Measurements from ENCODE around the gene MEIS3.

MEIS3 gene

GRCh38 chr19:47419030-47419783 lies at the start of gene MEIS3:
Gene MEIS3, minus strand, starts transcription at chr19:47419527. Its CDS starts 446 bp downstream, at chr19:47419081.
- DNase-seq, result no peak

- DNase-seq, result no peak
Measured at GRCh38 chr19:47467914-47468313, 48.6 kb upstream of the MEIS3 start.

- DNase-seq, result no peak
Measured at GRCh38 chr19:47465957-47466356, 46.6 kb upstream of the MEIS3 start.

GRCh38 chr19:47464675-47465419 lies 45.5 kb upstream of the MEIS3 start:
- DNase-seq, result no peak

- DNase-seq, result no peak
Measured at GRCh38 chr19:47461876-47462275, 42.5 kb upstream of the MEIS3 start.

DNA sequence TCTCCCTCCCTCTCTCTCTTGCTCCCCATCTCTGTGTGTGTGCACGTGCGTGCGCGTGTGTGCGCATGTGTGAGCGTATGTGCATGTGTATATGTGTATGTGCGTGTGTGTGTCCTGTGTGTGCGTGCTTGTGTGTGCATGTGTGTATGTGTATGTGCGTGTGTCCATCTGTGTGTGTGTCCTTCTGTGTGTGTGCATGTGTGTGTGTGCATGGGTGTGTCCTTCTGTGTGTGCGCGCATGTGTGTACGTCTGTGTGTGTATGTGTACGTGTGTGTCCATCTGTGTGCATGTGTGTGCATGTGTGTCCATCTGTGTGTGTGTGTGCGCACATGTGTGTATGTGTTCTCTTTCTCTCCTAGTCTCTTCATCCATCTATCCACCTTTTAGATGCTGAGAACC lies 40.1 kb upstream of the MEIS3 start:
- DNase-seq, result no peak

GRCh38 chr19:47458672-47459071 lies 39.3 kb upstream of the MEIS3 start:
- no peak for DNase-seq

DNA sequence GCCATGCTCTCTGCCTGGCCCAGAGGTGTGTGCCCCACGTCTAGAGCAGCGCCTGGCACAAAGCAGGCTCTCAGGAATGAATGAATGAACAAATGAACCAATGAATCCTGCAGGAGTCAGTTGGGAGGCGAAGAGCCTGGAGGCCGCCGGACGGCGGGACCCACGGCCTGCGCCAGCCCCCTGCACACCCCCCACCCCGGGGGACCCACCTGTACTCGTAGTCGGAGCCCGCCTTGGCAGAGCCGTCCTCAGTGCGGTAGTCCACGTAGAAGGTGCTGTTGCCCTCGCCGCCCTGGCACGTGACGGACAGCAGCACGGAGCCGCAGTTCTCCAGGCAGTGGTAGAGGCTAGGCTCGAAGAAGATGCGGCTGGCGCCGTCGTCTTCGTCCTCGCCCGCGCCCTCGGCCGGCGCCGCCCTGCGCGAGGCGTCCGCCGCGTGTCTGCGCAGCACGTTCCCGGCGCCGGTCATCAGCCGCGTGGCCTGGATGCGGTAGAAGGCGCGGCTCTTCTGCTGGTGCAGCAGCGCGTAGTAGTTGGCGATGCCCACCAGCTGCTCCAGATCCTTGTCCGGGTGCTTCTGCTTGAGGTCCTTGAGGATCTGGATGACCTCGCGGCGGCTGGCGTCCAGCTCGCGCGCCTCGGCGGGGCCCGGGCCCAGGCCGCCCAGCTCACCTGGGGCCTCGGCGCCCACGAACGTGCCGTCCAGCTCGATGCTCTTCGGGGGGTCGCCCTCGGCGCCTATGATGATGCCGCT lies 37.6 kb upstream of the MEIS3 start:
- DNase-seq, result no peak

DNA sequence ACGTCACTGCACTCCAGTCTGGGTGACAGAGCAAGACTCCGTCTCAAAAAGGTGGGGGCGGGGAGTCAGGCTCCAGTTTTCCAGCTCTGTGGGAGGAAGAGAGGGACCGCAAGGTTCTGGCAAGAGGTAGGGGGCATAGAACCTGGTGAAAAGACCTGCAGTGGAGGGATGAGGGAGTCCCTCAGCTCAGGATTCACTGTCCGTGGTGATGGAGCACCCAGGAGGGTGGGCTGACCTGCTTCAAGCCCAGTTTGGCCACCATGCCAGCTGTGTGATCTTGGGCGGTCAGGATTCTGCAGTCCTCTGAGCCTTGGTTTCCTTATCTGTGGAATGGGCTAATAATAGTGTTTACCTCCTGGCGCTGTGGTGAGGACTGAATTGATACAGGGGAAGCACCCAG lies 31.2 kb upstream of the MEIS3 start:
- no peak for DNase-seq

GRCh38 chr19:47448360-47448727 lies 29.0 kb upstream of the MEIS3 start:
- DNase-seq, result no peak

GRCh38 chr19:47447470-47448359 lies 28.4 kb upstream of the MEIS3 start:
- peak in 35 of 56 donors; percentile 8 to 86 (median 43) for DNase-seq

DNA sequence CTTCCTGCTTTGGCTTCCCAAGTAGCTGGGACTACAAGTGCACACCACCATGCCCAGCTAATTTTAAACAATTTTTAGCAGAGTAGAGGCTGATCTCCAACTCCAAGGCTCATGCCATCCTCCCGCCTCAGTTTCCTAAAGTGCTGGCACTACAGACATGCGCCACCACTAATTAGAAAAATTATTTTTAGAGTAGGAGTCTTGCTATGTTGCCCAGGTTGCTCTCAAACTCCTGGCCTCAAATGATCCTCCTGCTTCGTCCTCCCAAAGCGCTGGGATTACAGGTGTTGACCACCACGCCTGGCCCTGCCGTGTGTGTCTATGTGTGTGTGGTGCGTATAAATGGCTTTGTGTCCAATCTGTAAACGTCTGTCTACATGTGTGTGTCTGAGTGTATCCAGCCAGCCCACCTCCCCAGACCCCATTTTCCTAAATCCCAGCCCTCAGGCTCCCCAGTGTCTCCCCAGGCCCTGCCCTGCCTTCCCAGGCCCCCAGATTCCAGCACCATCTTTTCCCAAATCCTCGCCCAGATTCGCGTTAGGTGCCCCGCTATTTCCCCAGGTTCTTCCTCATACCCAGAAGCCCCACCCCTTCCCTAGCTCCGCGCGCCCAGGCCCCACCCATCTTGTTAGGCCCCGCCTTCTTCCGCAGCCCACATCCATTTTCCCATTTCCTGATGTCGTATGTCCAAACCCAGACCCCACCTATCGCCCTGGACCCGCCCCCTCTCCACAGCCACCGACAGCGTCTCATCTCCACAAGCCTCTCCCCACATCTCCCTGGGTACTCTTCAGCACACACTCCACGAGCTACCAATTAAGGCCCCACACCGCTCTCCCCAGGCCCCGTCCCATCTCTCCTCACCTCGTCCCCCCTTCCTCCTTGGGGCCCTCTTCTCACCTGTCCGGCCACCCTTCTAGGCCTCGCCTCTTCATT lies 27.5 kb upstream of the MEIS3 start:
- peak in 18 of 56 donors; percentile 8 to 54 (median 32) for DNase-seq

DNA sequence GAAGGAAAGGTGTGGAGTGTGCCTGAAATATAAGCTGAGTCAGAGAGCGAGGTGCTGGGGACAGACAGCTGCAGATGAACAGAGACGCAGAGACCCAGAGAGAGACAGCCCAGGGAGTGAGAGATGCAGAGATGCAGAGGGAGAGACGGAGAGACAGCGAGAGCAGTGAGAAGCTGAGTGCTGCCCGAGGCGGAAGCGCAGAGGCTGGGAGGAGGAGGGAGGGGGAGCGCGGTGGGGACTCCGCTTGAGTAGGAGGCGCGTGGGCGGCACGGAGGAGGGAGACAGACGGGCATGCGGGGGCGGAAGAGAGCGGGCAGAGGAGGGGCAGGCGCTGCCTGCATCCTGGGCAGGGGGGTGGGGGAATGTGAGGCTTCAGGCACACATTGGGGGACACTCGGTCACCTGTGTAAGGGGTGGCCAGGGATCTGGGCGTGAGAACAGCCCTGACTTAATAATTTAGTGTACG lies 26.6 kb upstream of the MEIS3 start:
- DNase-seq, result peak in 24 of 56 donors; percentile 4 to 70 (median 32)

- DNase-seq, result no peak
Measured at GRCh38 chr19:47445527-47445926, 26.2 kb upstream of the MEIS3 start.

DNA sequence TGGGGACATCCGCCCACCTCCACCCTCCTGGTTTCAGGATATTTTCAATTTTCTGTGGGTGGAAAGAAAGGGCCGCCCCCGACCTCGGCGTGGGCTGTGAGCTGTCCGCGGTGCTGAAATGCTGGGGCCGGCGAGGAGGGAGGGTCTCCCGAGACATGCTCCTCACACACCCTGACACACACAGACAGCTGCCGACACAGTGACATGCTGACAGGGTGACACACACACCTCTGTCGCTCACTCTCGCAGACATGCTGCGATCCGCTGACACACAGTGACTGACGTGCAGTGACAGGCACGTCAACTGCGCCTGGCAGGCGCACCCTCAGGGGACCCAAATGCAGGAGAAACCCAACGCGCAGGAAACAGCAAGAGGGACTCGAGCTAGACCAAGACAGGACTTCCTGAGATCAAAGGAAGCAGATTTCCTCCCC lies 25.1 kb upstream of the MEIS3 start:
- no peak for DNase-seq

DNA sequence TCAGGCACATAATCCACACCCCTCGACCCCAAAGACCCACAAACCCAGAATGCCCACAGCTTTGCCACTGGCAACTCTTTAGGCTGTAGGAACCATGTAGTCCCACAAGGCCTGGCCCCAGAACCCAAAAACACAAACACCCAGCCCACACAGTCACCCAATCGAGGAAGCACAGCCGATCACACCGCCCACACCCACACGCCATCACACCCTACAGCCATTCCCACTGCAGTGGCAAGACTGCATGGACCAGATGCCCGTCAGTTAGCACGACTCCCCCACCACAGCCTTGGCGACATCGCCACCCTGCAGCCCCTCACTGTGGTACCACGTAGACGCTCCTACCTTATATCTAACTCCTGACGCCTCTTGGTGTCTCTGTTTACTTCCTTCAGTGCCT lies 24.0 kb upstream of the MEIS3 start:
- peak in 25 of 56 donors; percentile 4 to 67 (median 30) for DNase-seq

- no peak for DNase-seq
Measured at GRCh38 chr19:47438793-47439220, 19.5 kb upstream of the MEIS3 start.

DNA sequence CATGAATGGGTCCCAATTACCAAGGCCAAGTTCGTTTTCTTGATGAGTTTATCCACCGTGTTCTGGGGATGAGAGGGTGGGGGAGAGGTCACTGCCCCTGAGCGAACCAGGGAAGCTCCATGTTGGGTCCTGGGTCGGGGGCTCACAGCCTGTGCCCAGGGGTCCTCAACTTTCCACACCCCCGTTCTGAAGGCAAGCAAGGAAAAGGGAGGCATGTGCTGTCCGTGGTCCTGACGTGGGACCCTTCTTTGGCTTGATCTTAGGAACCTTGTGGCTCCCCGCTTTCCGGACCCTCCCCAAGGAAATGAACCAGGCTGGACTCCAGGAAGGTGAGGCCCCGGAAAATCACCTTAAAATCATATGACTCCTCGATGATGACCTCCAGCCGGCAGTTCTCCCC lies 18.2 kb upstream of the MEIS3 start:
- DNase-seq, result no peak

- peak in 51 of 56 donors; percentile 16 to 82 (median 52) for DNase-seq
Measured at GRCh38 chr19:47436712-47437401, 17.5 kb upstream of the MEIS3 start.
